OCI-LY3 (cell line): Measurements from ENCODE around the gene ZCCHC3.
A peak's percentile ranks its signal among the peaks of the same experiment; 100 is the strongest.

Source experiments
- H2AFZ ChIP-seq: fragments of 200-600, 300-600 bp; shearing (Covaris generic); 2 replicates; pipeline ENCODE4 v1.6.0; 2014; ENCODE audit warnings: antibody characterized with exemption, low read depth, low read length
- H3K27ac ChIP-seq: fragments of 200-600, 300-600 bp; sonication (generic); 2 replicates; pipeline ENCODE4 v1.5.1; 2014; ENCODE audit warnings: mild to moderate bottlenecking, low read length, moderate library complexity, mixed read lengths
- H3K27me3 ChIP-seq: fragments of 200-600, 300-600 bp; sonication (generic); 2 replicates; pipeline ENCODE4 v1.6.1; 2014; ENCODE audit warnings: low read depth, low read length, mixed read lengths
- H3K36me3 ChIP-seq: fragments of 200-600, 300-600 bp; sonication (generic); replicated peaks from 2 replicates; pipeline ENCODE3; 2014; ENCODE audit warnings: low read depth, low read length, mixed read lengths
- H3K4me1 ChIP-seq: fragments of 300-600, 200-600 bp; sonication (generic); 2 replicates; pipeline ENCODE4 v1.6.1; 2014; ENCODE audit warnings: low read length, mixed read lengths
- H3K4me2 ChIP-seq: fragments of 200-600, 300-600 bp; sonication (generic); 2 replicates; pipeline ENCODE4 v1.6.1; 2014; ENCODE audit warnings: low read length, mixed read lengths
- H3K4me3 ChIP-seq: fragments of 300-600, 200-600 bp; sonication (generic); 2 replicates; pipeline ENCODE4 v1.5.1; 2014; ENCODE audit warnings: antibody characterized with exemption, mild to moderate bottlenecking, low read length, moderate library complexity
- H3K79me2 ChIP-seq: fragments of 300-600, 200-600 bp; shearing (Covaris generic); 2 replicates; pipeline ENCODE4 v1.6.1; 2014; ENCODE audit warnings: mild to moderate bottlenecking, low read length, mixed read lengths
- H3K9ac ChIP-seq: fragments of 300-600, 200-600 bp; shearing (Covaris generic); 2 replicates; pipeline ENCODE4 v1.6.0; 2014; ENCODE audit warnings: mild to moderate bottlenecking, low read length, moderate library complexity
- H3K9me3 ChIP-seq: fragments of 200-600, 300-600 bp; shearing (Covaris generic); 2 replicates; pipeline ENCODE4 v1.6.1; 2014; ENCODE audit warnings: low read length, mixed read lengths; ENCODE audit not compliant: insufficient read depth
- H4K20me1 ChIP-seq: fragments of 200-600, 300-600 bp; sonication (generic); 2 replicates; pipeline ENCODE4 v1.6.1; 2016; ENCODE audit warnings: low read length, mixed read lengths; ENCODE audit not compliant: insufficient read depth
- CTCF ChIP-seq: fragments of 200-600, 300-600 bp; sonication (generic); IDR thresholded peaks from 2 replicates; pipeline ENCODE4 v1.5.1; 2014; ENCODE audit warnings: antibody characterized with exemption, low read length, low read depth
- EZH2phosphoT487 ChIP-seq: fragments of 200-600 bp; shearing (Covaris generic); IDR thresholded peaks from 2 replicates; pipeline ENCODE4 v1.6.1; 2018; ENCODE audit warnings: antibody characterized with exemption, mixed run types, low read depth

Gene ZCCHC3

GRCh38 chr20:305745-306144 is 8.4 kb downstream of the ZCCHC3 start:
- Histone ChIP-seq H2AFZ (no peak overlapping the region), H4K20me1 (peaks cover 6% of the 10 kb centered on the region), H3K36me3 (peaks cover 6% of the 10 kb centered on the region), H3K27me3 (no peaks in the 10 kb centered on the region), H3K27ac (no peak overlapping the region), H3K4me2 (no peak overlapping the region), H3K4me3 (no peak overlapping the region), H3K79me2 (peaks cover under 1% of the 10 kb centered on the region), H3K4me1 (no peaks in the 10 kb centered on the region; the same call in 1 of the 2 replicates), H3K9ac (no peak overlapping the region), H3K9me3 (no peaks in the 10 kb centered on the region)
- TF ChIP-seq CTCF (no peak), EZH2phosphoT487 (no peak)

DNA sequence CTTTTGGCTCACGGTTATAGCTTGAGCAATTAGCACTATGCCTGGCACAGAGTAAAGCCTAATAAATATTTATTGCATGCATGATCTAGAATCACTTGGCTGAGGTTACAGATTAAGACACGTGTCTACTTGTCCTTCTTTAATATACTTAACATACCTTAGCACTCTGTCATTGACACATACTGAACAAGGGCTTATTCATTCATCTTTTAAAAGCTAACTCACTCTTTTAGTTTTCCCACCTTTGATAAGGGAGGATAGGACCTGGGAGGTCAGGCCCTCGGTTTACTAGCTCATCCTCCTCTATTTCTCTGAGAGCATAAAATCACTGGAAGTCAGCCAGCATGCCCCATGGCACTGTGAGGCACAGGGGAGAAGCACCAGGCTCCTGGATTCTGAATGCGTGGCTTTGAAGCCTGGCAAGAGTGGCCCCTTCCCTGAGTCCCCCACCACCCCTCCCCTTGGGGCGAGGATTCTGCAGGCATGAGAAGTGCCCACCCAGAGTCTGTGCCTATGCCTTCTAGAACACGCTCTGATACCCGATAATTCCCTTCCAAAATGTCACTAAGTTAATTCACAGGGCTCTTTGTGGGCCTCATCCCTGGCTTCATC is 11.2 kb downstream of the ZCCHC3 start:
- H3K36me3 ChIP-seq, result no peaks in the 10 kb centered on the region
- no peak overlapping the region for H3K4me2 ChIP-seq
- no peak overlapping the region for H3K4me3 ChIP-seq
- TF ChIP-seq CTCF, result no peak
- no peak for TF ChIP-seq EZH2phosphoT487
- no peak overlapping the region for H3K27ac ChIP-seq
- H2AFZ ChIP-seq, result no peak overlapping the region
- no peak overlapping the region for H3K9ac ChIP-seq
- H3K27me3 ChIP-seq, result no peaks in the 10 kb centered on the region
- H3K79me2 ChIP-seq, result no peaks in the 10 kb centered on the region
- no peaks in the 10 kb centered on the region for H4K20me1 ChIP-seq
- H3K9me3 ChIP-seq, result no peaks in the 10 kb centered on the region
- no peaks in the 10 kb centered on the region; the same call in 1 of the 2 replicates for H3K4me1 ChIP-seq

GRCh38 chr20:309306-309840 is 12.0 kb downstream of the ZCCHC3 start:
- Histone ChIP-seq H3K9me3 (no peaks in the 10 kb centered on the region), H4K20me1 (no peaks in the 10 kb centered on the region), H3K27me3 (no peaks in the 10 kb centered on the region), H3K4me1 (no peaks in the 10 kb centered on the region; the same call in 1 of the 2 replicates), H3K36me3 (no peaks in the 10 kb centered on the region), H3K4me2 (peak overlapping the region; percentile 49; the same call in 1 of the 2 replicates), H3K9ac (no peak overlapping the region), H3K27ac (no peak overlapping the region), H3K4me3 (peak overlapping the region; percentile 64; the same call in 1 of the 2 replicates), H3K79me2 (no peaks in the 10 kb centered on the region), H2AFZ (no peak overlapping the region)
- TF ChIP-seq CTCF (0 out of 2 replicates have a peak, but pooled peaks have one; percentile 7), EZH2phosphoT487 (no peak)

DNA sequence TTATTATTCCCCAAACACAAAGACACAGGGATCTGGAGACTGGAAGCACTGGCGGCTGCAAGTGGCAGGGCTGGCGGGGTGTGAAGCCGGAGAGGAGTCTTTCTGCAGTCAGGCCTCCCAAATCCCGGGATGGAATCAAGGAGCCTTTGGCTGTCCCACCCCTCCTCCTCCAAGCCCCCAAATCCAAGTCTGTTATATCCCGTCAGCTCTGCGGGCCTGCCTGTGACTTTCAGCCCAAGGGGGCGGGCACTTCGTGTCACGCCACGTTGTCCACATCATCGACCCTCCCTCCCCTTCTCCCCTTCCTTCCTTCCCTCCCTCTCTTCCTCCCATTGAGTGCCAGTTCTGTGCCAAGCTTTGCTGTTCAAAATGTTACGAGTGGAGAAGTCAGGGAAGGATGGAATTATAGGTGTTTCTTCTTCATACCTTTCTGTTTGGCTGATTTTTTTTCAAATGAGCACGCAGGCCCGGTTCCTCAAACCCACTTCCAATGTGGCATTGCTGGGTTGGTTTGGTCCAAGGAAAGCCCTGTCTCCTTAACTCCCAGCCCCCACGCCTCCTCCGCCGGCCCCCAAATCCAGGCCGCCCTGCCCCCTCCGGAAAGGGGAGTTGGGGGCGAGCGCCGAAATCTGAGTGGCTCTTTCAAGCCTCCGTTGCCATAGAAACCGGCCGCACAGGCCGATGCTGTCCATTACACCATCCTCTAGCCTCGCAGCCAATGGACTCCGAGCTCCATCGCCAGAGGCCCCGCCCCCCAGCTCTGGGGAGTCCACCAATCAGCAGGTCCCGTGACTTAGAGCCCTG is 12.7 kb downstream of the ZCCHC3 start:
- no peaks in the 10 kb centered on the region for H3K9me3 ChIP-seq
- H3K27me3 ChIP-seq, result no peaks in the 10 kb centered on the region
- no peak overlapping the region for H3K27ac ChIP-seq
- H2AFZ ChIP-seq, result peak overlapping the region; percentile 56; the same call in 1 of the 2 replicates
- H3K36me3 ChIP-seq, result no peaks in the 10 kb centered on the region
- H3K9ac ChIP-seq, result peak overlapping the region; percentile 40
- H4K20me1 ChIP-seq, result no peaks in the 10 kb centered on the region
- no peak for TF ChIP-seq CTCF
- no peak for TF ChIP-seq EZH2phosphoT487
- peak overlapping the region; percentile 49 for H3K4me2 ChIP-seq
- no peaks in the 10 kb centered on the region; the same call in 1 of the 2 replicates for H3K4me1 ChIP-seq
- peak overlapping the region; percentile 64 for H3K4me3 ChIP-seq
- H3K79me2 ChIP-seq, result no peaks in the 10 kb centered on the region
